Activated naive CD4-positive, alpha-beta T cell treated with anti-CD3 and anti-CD28 coated beads, Interleukin-2, amount 50 U/mL, for 72 hours (primary cell): Measurements from ENCODE around the gene CCDC78. TPM values are rescaled to one million over a fixed set of nuclear protein-coding genes. Genes with fewer than 3 reads are reported as not detected.

Experiments
- ATAC-seq, 2 donors: fragments of 150-1000 bp; cut with Tn5 transposase; 2 replicates each; pipeline ENCODE4 v1.10.0; 2021; ENCODE audit warnings: mild to moderate bottlenecking in 2 of 2, moderate library complexity in 2 of 2
- DNase-seq, 2 donors: peaks; one replicate each; pipeline ENCODE4 v3.0.0; 2021 to 2022; ENCODE audit warnings: low spot score in 2 of 2
- H3K27ac Mint-ChIP-seq, 2 donors: one replicate each; pipeline ENCODE4 v1.8.0; 2022; ENCODE audit warnings: mild to moderate bottlenecking in 2 of 2, mixed read lengths in 2 of 2
- H3K36me3 Mint-ChIP-seq, 2 donors: one replicate each; pipeline ENCODE4 v1.8.0; 2022; ENCODE audit warnings: mixed read lengths in 2 of 2
- H3K9me3 Mint-ChIP-seq, 2 donors: one replicate each; pipeline ENCODE4 v1.8.0; 2022; ENCODE audit warnings: mixed read lengths in 2 of 2
- total RNA-seq, 2 donors: library from RNA; stranded (reverse); gene quantifications; one replicate each; pipeline ENCODE4 v1.2.3, GENCODE V29; 2022

The CCDC78 gene
- total RNA-seq, 2 donors from 2014 or later = 6.2 to 10.7 TPM

DNA sequence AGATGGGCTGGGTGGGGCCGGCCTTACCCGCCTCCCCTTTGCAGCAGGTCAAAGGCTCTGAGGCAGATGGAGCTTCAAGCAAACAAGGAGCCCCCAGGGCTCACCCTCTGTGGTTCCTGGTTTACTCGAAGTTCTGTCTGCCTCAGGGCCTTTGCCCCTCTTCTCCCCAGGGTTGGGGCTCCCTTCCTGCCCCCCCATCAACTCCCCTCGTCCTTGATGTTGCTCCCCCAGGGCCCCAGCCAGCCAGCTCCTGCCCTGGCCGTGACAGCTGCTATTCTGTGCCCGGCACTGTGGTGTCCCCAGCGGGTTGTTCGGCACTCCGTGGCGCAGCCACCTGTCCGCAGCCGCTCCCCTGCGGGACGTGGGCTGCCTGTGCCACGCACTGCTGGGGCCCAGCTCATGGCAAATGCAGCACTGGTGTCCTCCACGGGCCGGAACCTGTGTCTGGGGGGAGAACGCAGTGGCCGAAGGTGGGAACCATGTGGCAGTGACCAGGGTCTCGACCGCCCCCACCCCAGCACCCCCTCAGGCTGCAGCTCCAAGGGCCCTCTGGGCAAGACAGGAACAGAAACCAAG is 15.7 kb downstream of the CCDC78 start:
- H3K36me3 Mint-ChIP-seq = no peaks in the 10 kb centered on the region
- ATAC-seq = no peak
- DNase-seq = no peak
- no peaks in the 10 kb centered on the region for H3K9me3 Mint-ChIP-seq
- H3K27ac Mint-ChIP-seq = no peak overlapping the region

- Mint-ChIP-seq H3K36me3 (no peaks in the 10 kb centered on the region), H3K9me3 (no peaks in the 10 kb centered on the region), H3K27ac (no peak overlapping the region)
- ATAC-seq (no peak), DNase-seq (no peak)
Observed at GRCh38 chr16:709566-710499, 16.4 kb downstream of the CCDC78 start.

DNA sequence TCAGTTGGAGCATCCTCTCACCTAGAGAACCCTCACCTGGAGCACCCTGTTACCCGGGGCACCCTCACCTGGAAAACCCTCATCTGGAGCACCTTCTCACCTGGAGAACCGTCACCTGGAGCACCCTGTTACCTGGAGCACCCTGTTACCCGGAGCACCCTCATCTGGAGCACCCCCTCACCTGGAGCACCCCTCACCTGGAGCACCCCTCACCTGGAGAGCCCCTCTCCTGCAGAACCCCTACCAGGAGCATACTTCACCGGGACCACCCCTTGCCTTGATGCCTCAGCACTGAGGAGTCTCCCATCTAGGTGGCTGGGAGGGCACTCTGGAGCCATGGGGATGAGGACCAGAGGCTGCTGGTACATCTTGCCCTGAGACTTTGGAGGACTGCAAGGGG is 17.3 kb downstream of the CCDC78 start:
- Mint-ChIP-seq H3K36me3 (no peaks in the 10 kb centered on the region), H3K27ac (no peak overlapping the region), H3K9me3 (no peaks in the 10 kb centered on the region)
- DNase-seq = no peak
- no peak for ATAC-seq

GRCh38 chr16:708019-708418 is 18.2 kb downstream of the CCDC78 start:
- Mint-ChIP-seq H3K27ac (no peak overlapping the region), H3K36me3 (no peaks in the 10 kb centered on the region), H3K9me3 (no peaks in the 10 kb centered on the region)
- DNase-seq (no peak), ATAC-seq (no peak)

GRCh38 chr16:707062-707538 is 19.1 kb downstream of the CCDC78 start:
- Mint-ChIP-seq H3K27ac (no peak overlapping the region), H3K36me3 (no peaks in the 10 kb centered on the region), H3K9me3 (no peaks in the 10 kb centered on the region)
- no peak for ATAC-seq
- no peak for DNase-seq

- Mint-ChIP-seq H3K27ac (no peak overlapping the region), H3K36me3 (no peaks in the 10 kb centered on the region), H3K9me3 (no peaks in the 10 kb centered on the region)
- DNase-seq (no peak), ATAC-seq (no peak)
Observed at GRCh38 chr16:706189-707061, 19.8 kb downstream of the CCDC78 start.

DNA sequence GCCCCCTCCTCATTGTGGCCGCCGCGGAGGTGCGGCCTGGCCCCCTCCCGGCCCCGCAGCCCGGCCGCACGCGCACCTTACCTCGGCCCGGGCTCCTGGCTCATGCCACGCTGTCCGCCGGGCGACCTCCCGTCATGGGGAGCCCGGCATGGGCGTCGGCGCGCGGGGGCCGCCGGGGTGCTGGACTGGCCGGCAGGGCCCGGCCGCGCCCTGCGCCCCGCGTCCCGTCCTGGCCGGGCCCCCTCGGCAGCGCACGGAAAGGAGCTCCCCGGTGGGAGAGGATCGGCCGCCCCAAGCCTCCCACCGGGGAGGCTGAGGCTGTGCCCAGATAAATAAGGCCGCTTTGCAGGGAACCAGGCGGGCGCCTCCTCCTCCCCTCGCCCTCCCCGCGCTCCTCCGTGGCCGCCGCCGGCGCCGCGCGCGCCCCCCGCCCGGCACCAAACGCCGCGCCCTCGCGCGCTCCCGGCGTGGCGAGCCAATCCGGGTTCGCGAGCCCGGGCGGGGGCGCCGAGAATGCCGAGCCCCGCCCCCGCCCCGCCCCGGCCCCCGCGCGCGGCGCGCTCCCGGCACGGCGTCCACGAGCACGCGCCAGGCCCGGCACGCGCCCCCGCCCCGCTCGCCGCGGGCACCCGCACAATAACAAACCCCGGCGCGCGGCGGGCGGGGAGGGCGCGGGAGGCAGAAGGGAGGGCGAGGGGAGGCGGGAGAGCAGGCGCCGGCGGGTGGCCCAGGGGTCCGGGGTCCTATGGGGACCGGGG is 20.6 kb downstream of the CCDC78 start, which contains the start of gene FBXL16:
FBXL16 (minus strand) TSS at position 371 of the 758 bp plus-strand sequence. CDS start 8,396 bp downstream, outside the sequence.
- Mint-ChIP-seq H3K36me3 (no peaks in the 10 kb centered on the region), H3K9me3 (no peaks in the 10 kb centered on the region), H3K27ac (no peak within 1 kb of the TSS)
- ATAC-seq = no peak
- DNase-seq = no peak

GRCh38 chr16:704552-705380 is 21.5 kb downstream of the CCDC78 start:
- Mint-ChIP-seq H3K27ac (no peak overlapping the region), H3K36me3 (no peaks in the 10 kb centered on the region), H3K9me3 (no peaks in the 10 kb centered on the region)
- ATAC-seq (no peak), DNase-seq (no peak)

DNA sequence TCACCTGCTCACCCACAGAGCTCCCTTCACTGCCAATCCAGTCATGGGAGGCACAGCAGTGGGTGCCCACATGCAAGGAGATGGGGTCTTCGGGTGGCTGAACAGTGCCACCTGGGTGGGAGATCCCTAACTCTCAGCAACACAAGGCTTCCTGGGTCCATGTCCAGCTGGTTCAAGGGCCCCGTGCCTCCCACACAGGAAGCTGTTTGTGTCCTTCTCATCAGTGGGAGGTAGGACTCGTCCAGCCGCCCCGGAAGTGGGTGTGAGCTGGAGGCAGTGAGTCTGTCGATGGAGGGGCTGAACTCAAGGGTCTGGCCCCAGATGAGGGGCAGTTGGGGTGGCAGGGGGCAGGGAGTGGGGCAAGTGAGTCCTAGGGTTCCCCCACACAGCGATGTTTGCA is 22.2 kb downstream of the CCDC78 start:
- no peak overlapping the region for H3K27ac Mint-ChIP-seq
- no peaks in the 10 kb centered on the region for H3K36me3 Mint-ChIP-seq
- no peak for ATAC-seq
- no peak for DNase-seq
- H3K9me3 Mint-ChIP-seq = no peaks in the 10 kb centered on the region

GRCh38 chr16:703406-703805 is 22.8 kb downstream of the CCDC78 start:
- Mint-ChIP-seq H3K9me3 (no peaks in the 10 kb centered on the region), H3K27ac (no peak overlapping the region), H3K36me3 (no peaks in the 10 kb centered on the region)
- DNase-seq = no peak
- ATAC-seq = no peak

DNA sequence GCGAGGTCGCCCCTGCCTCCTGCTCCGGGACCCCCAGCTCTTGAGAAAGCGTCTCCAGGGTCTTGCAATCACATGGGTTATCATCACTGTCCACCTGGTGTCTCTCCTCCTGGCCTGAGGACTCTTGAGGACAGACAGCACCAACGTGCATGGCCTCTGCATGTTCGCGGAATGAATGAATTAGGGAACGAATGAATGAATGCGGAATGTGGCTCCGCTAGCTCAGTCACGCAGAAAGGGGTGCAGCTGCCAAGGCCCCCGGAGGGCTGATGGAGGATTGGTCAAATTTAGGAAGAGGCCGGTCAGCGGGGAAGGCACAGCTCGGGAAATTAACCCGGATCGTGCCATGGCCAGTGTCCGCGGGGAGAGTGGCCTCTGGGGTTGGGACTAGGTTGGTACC is 23.9 kb downstream of the CCDC78 start:
- DNase-seq (no peak), ATAC-seq (no peak)
- Mint-ChIP-seq H3K36me3 (no peaks in the 10 kb centered on the region), H3K27ac (no peak overlapping the region), H3K9me3 (no peaks in the 10 kb centered on the region)

- peak in 1 of 2 donors; percentile 43 for ATAC-seq
- DNase-seq = peak in 1 of 2 donors; percentile 67
- Mint-ChIP-seq H3K9me3 (no peaks in the 10 kb centered on the region), H3K36me3 (no peaks in the 10 kb centered on the region), H3K27ac (no peak overlapping the region)
Observed at GRCh38 chr16:700684-701584, 25.3 kb downstream of the CCDC78 start.

DNA sequence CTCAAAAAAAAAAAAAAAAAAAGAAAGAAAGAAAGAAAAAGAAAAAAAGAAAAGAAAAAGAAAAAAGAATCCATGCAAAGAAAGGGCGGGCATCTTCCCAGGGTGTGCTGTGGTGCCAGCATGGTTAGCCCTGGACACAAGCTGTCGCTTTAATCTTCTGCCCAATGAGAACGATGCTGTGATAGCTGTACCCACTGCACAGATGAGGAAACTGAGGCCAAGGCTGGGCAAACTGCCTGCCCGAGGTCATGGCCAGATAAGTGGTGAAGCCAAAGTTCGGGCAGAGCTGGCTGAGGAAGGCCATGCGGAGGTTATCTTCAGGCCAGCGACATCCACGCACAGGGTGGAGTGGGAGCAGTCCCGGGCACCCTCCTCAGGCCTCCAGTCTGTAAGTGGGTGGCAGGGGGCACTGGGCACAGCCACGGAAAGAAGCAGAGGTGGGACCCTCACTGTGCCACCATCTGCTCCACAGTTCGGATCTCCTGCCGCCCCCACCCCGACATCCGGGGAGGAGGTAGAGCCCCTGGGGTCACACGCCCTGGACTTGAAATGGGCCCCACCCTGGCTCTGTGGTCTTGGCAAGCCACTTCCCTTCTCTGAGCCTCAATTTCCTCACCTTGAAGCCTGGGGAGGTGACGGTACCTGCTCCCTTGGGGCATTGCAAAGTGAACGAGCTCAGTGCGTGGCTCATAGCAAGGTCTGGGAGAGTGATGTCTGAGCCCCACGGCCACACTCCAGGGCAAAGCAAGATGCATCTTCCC is 27.2 kb downstream of the CCDC78 start:
- no peak overlapping the region for H3K27ac Mint-ChIP-seq
- DNase-seq (no peak), ATAC-seq (no peak)
- H3K9me3 Mint-ChIP-seq = no peaks in the 10 kb centered on the region
- H3K36me3 Mint-ChIP-seq = peaks cover 0 to 5% of the 10 kb centered on the region in 2 donors
